AG09319 (cell line): ENCODE results near the gene DUOXA2.

ENCODE experiments used
- DNase-seq: peaks from one replicate; pipeline ENCODE4 v3.0.0-alpha.2; 2010; ENCODE audit warnings: low read depth; ENCODE audit errors: extremely low read depth
- TF ChIP-seq, protein P1 (sequence below): IDR thresholded peaks from 2 replicates; pipeline ENCODE4 v1.5.1; 2011; ENCODE audit warnings: low read depth, mild to moderate bottlenecking, inconsistent platforms, low read length, moderate library complexity

DUOXA2 gene

DNA sequence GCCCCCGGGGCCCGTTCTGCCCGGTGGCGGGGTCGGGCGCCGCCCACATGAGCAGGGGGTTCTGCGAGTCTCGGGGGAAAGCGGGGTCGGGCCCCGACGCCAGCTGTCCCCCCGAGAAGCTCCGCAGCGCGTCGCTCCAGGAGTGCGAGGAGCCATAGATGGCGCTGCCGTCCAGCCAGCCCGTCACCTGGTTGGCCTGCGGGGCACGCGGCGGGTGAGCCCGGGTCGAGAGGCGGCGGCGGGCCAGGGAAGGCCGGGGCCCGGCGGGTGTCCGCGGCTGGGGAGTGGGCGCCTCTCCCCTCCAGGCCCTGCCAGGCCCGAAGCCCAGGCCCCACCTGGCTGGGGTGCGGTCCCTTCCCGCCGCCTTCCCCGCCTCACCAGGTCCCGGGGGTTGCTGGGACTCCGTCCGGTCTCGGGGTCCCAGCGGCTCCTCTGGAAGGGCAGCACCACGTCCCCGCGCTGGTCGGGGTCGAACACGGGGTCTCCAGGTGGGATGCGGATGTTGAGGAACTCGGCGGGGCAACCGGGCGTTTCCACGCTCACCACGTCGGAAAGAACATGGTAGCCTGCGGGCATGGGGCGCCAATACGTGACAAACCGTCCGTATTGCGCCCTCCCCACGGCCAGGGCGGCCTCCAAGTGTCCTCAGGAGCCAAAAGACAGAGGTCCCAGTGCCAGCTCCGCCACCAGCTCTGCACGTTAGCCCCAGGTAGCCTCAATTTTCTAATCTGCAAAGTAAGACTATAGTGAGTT lies 2.6 kb upstream of the DUOXA2 start:
- TF ChIP-seq, protein P1, sequence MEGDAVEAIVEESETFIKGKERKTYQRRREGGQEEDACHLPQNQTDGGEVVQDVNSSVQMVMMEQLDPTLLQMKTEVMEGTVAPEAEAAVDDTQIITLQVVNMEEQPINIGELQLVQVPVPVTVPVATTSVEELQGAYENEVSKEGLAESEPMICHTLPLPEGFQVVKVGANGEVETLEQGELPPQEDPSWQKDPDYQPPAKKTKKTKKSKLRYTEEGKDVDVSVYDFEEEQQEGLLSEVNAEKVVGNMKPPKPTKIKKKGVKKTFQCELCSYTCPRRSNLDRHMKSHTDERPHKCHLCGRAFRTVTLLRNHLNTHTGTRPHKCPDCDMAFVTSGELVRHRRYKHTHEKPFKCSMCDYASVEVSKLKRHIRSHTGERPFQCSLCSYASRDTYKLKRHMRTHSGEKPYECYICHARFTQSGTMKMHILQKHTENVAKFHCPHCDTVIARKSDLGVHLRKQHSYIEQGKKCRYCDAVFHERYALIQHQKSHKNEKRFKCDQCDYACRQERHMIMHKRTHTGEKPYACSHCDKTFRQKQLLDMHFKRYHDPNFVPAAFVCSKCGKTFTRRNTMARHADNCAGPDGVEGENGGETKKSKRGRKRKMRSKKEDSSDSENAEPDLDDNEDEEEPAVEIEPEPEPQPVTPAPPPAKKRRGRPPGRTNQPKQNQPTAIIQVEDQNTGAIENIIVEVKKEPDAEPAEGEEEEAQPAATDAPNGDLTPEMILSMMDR: no peak
- no peak for DNase-seq

DNA sequence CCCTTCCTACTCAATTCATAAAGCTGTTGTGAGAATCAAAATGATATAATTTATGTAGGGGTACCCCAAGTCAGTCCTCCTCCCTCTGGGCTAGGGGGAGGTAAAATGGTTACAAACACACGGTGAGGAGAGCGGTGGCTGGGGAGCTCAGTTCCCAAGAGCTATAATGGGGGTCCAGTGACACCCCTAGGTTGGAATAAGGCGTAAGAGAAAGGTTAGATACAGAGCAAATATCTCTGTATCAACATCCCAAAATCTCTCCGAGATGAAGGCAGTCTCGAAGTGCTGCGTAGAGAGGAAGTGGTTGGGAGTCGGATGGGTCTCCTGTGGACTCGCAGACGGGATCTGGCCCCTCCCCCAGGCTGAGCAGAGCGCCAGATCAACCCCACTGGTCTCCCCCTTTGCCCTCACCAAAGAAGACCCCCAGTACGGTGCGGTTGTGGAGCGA lies 2.0 kb upstream of the DUOXA2 start:
- TF ChIP-seq, protein P1: no peak
- DNase-seq: no peak

DNA sequence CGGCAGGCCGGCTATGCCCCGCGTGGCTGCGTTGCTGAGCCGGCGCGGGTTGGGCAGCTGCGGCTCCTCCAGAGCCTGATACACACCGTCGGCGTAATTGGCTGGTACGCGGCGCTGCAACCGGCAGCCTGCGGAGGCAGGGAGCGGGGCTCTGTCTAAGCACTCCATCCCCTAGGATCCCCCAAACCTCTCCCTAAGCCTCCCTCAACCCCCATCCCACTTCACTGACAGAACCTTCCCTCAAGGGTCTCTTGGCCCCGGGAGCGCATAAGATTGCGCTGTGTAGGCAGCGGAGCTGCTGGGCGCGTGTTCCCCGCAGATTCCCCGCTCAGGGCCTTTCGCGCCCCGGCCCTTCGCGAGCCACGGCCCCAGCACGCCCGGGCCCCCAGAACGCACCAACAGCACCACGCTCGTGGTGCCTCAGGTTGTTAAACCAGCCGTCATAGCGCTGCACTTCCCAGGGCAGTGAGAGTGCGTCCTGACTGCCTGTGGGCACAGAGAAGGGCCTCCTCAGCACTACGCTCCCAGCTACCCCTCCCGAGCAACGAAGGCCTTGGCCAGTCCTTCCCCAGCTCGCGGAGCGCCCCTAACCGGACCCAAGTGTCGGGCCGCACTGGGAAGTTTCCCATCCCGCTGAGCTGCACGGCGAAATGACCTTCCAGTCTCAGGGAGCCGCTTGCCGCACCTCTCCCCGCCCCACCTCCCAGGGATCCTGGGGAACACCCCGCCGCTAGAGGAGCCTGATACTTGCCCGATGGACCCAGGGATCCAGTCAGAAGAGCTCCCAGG lies 1.3 kb upstream of the DUOXA2 start:
- TF ChIP-seq, protein P1: no peak
- DNase-seq: no peak

DNA sequence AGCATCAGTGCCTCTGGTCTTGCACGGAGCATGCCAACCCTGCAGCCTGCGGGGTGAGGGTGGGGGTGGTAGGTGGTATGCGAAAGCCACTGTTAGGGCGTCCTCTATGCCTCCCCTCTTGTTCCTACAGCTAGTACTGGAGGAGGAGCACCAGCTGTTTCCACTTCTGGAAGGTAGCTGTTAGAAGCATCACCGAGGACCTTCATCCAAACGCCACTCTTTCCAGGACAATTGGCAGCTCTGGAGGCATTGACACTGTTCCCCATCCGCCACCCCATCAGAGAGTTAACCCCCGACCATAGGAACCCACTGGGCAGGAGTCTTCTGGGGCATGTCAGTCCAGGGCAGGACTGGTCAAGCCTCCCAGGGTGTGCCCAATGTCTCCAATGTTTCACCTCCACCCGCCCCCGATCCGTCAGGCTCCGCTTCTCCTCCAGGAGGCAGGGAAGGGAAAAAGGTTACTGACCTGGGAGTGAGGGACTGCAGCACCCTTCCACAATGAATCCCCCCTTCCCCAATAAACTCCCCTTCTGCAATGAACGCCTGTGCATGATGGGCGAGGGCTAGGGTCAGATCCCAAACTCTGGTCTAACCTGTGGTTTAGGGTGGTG lies 641 bp upstream of the DUOXA2 start:
- TF ChIP-seq, protein P1: no peak
- no peak for DNase-seq

DNA sequence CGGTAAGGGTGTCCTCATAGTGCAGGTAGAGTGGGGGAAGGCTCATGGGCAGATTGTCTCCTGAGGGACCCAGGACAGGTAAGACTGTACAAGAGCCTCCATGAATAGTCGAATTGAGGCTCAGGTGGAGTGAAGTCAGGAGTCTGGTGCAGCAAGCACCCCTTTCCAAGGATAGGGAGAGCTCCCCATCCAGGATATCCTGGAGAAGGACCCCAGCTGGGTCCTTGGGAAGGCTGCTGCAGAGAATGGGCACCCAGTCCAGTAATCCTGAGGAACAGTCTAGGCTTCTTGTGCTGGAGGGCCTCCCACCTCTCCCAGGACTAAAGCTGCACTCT lies 592 bp downstream of the DUOXA2 start:
- no peak for DNase-seq

DNA sequence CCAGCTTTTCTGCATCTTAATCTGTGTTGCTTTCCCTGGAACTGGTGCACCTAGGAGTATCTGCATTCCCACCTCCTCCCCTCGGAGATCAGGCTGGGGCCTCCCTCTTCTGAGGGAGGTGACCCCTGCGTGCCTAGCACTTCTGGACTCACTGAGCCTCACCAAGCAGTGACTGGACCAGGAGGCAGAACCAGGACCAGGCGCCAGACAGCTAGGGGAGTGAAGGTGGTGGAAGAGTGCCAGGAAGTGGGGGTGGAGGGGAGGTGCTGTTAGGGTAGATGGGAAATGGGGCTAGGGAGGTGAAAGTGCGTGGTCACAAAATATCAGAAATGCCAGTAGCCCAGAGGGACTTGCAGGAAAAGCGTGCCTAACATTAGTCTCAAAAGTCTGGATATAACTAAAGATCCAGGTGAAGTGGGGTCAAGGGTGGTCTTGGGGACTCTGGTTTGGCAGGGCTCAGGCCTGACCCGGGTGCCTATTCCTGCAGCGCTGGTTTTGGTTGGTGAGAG lies 1.2 kb downstream of the DUOXA2 start:
- no peak for DNase-seq
- TF ChIP-seq, protein P1: no peak

More for the DNA sequence above, 592 bp downstream of the DUOXA2 start:
- TF ChIP-seq, protein P1: no peak

DNA sequence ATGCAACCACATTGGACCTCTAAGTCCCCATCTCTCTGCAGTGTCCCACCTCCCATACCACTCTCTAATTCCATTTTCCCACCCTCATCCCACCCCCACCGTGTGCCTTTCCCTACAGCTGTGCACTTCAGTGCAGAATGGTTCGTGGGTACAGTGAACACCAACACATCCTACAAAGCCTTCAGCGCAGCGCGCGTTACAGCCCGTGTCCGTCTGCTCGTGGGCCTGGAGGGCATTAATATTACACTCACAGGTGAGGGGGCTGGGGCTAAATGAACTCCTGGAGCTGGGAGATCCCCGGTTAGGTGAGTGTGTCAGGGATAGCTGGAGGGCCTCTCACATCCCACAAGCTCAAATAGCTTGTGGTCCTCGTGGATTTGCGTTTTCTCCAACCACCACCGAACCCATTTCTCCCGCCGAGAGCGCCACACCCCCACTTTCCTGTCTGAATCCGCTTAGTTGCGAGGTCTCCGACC lies 1.9 kb downstream of the DUOXA2 start:
- TF ChIP-seq, protein P1: no peak

More for the DNA sequence above, 1.9 kb downstream of the DUOXA2 start:
- no peak for DNase-seq
